Neural cell (in vitro differentiated cells): ENCODE data around the gene SMR3B.

Experiments
- CTCF ChIP-seq: fragments of 450-650 bp; IDR thresholded peaks from 2 replicates; pipeline ENCODE4 v1.5.1; 2014; ENCODE audit warnings: antibody characterized with exemption, mild to moderate bottlenecking, moderate library complexity; ENCODE audit not compliant: poor library complexity, severe bottlenecking
- EP300 ChIP-seq: fragments of 450-650 bp; conservative IDR thresholded peaks from 2 replicates; pipeline ENCODE4 v1.6.1; 2014; ENCODE audit warnings: antibody characterized with exemption, mild to moderate bottlenecking, moderate library complexity; ENCODE audit not compliant: poor library complexity, severe bottlenecking
- EZH2 ChIP-seq: fragments of 200-600, 300-800 bp; shearing (Covaris generic), sonication (generic); IDR thresholded peaks from 2 replicates; pipeline ENCODE4 v1.6.1; 2014; ENCODE audit warnings: antibody characterized with exemption, low read length, borderline replicate concordance, mild to moderate bottlenecking; ENCODE audit not compliant: insufficient read depth, poor library complexity, severe bottlenecking
- RAD21 ChIP-seq: fragments of 450-650 bp; conservative IDR thresholded peaks from 2 replicates; pipeline ENCODE4 v1.6.1; 2014; ENCODE audit warnings: antibody characterized with exemption, mild to moderate bottlenecking, moderate library complexity
- TAF1 ChIP-seq: IDR thresholded peaks from 2 replicates; pipeline ENCODE4 v1.6.1; 2012; ENCODE audit warnings: low read depth
- TF ChIP-seq, protein P1 (sequence below): IDR thresholded peaks from 2 replicates; pipeline ENCODE4 v1.6.1; 2012; ENCODE audit warnings: borderline replicate concordance

- TF ChIP-seq, protein P1, sequence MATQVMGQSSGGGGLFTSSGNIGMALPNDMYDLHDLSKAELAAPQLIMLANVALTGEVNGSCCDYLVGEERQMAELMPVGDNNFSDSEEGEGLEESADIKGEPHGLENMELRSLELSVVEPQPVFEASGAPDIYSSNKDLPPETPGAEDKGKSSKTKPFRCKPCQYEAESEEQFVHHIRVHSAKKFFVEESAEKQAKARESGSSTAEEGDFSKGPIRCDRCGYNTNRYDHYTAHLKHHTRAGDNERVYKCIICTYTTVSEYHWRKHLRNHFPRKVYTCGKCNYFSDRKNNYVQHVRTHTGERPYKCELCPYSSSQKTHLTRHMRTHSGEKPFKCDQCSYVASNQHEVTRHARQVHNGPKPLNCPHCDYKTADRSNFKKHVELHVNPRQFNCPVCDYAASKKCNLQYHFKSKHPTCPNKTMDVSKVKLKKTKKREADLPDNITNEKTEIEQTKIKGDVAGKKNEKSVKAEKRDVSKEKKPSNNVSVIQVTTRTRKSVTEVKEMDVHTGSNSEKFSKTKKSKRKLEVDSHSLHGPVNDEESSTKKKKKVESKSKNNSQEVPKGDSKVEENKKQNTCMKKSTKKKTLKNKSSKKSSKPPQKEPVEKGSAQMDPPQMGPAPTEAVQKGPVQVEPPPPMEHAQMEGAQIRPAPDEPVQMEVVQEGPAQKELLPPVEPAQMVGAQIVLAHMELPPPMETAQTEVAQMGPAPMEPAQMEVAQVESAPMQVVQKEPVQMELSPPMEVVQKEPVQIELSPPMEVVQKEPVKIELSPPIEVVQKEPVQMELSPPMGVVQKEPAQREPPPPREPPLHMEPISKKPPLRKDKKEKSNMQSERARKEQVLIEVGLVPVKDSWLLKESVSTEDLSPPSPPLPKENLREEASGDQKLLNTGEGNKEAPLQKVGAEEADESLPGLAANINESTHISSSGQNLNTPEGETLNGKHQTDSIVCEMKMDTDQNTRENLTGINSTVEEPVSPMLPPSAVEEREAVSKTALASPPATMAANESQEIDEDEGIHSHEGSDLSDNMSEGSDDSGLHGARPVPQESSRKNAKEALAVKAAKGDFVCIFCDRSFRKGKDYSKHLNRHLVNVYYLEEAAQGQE, result no peak
- no peak for TF ChIP-seq EP300
- TF ChIP-seq CTCF, result no peak
- TF ChIP-seq RAD21, result no peak
- TF ChIP-seq EZH2, result no peak
- TF ChIP-seq TAF1, result no peak
Observed at GRCh38 chr4:70334681-70335080, 48.2 kb upstream of the SMR3B start, which contains the start of gene CABS1.
